IMR-90 (cell line): ENCODE measurements around the gene RAD51B.

Source experiments
- CEBPB ChIP-seq: IDR thresholded peaks from 2 replicates; pipeline ENCODE4 v1.6.1; 2012; ENCODE audit warnings: low read depth, low read length, improper control_type of control experiment
- CTCF ChIP-seq: conservative IDR thresholded peaks from 2 replicates; pipeline ENCODE4 v1.5.1; 2012; ENCODE audit warnings: mild to moderate bottlenecking, low read depth, low read length, improper control_type of control experiment
- MAZ ChIP-seq: IDR thresholded peaks from 2 replicates; pipeline ENCODE4 v1.6.1; 2012; ENCODE audit warnings: low read depth, mild to moderate bottlenecking, low read length, improper control_type of control experiment, moderate library complexity, borderline replicate concordance
- MXI1 ChIP-seq: IDR thresholded peaks from 2 replicates; pipeline ENCODE4 v1.6.1; 2012; ENCODE audit warnings: low read depth, mild to moderate bottlenecking, low read length, moderate library complexity, borderline replicate concordance
- USF2 ChIP-seq: fragments of 150-350 bp; IDR thresholded peaks from 2 replicates; pipeline ENCODE4 v1.6.1; 2017; ENCODE audit warnings: mild to moderate bottlenecking, antibody characterized with exemption, low read length, low read depth

- TF ChIP-seq MXI1 = no peak
- TF ChIP-seq CTCF = peak; percentile 87
- no peak for TF ChIP-seq USF2
- peak; percentile 93 for TF ChIP-seq MAZ
- TF ChIP-seq CEBPB = no peak
These were observed 124.4 kb downstream of the RAD51B start for GRCh38 chr14:67943947-67944346.
